ENCODE data around the gene MTF2. TPM values are rescaled to one million over a fixed set of nuclear protein-coding genes. Genes with fewer than 3 reads are reported as not detected.
A peak's percentile ranks its signal among the peaks of the same experiment; 100 is the strongest.

MTF2 gene
- polyA plus RNA-seq, 3 donors, result 16.0 to 56.3 (median 32.5) TPM

DNA sequence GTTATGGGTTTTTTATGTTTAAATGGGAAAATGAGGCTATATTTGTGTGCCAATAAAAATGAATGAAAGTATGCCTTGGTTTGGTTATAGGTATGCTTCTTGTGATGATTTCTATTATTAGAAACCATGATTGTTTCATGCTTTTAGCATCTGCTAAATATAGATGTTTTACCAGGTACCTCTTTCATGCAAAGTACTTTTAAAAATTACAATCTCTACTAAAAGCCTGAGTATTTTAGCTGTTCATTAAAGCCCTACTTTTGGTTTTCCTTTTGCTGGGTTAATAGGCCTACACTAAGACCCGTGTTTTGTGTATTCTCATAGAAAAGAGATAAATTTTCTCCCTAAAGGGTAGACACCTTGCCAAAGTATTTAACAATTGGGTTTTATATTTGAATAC is 32.0 kb downstream of the MTF2 start:
- Histone ChIP-seq H3K9ac (ENCODE audit: insufficient read depth, low read length, poor library complexity, severe bottlenecking) (no peak overlapping the region), H4K20me1 (ENCODE audit: insufficient read depth, low read length) (peaks cover 55% of the 10 kb centered on the region), H3K36me3 (replicated peaks in 1 of 2; ENCODE audit: control insufficient read depth in 1 of 2, insufficient read depth in 2 of 2, low read length in 2 of 2) (peaks cover 23 to 62% of the 10 kb centered on the region in 2 donors), H3K4me2 (replicated peaks; ENCODE audit: extremely low read depth, low read length, poor library complexity, severe bottlenecking) (no peak overlapping the region), H3K27me3 (ENCODE audit: control insufficient read depth in 2 of 2, insufficient read depth in 2 of 2, low read length in 2 of 2) (no peaks in the 10 kb centered on the region), H3K9me3 (replicated peaks in 1 of 2; ENCODE audit: control insufficient read depth in 1 of 2, insufficient read depth in 1 of 2, low read length in 2 of 2) (peaks cover 0 to 5% of the 10 kb centered on the region in 2 donors), H3K4me1 (ENCODE audit: control insufficient read depth in 1 of 2, insufficient read depth in 2 of 2, low read length in 2 of 2) (peaks cover 3 to 12% of the 10 kb centered on the region in 2 donors), H2AFZ (ENCODE audit: insufficient read depth, low read depth, low read length, poor library complexity, severe bottlenecking) (no peak overlapping the region), H3K27ac (ENCODE audit: low read depth in 1 of 2, low read length in 2 of 2) (peak overlapping the region in 1 of 2 donors; percentile 58), H3K4me3 (replicated peaks in 1 of 3; ENCODE audit: low read depth in 2 of 3, low read length in 3 of 3) (no peak overlapping the region), H3K79me2 (ENCODE audit: insufficient read depth, low read length) (peaks cover 79% of the 10 kb centered on the region)
- intact Hi-C loops (cut with micrococcal nuclease), result no loop called here
- peaks cover 0 to 13% (median 7%) of the 10 kb centered on the region in 7 donors for H3K9me3 Mint-ChIP-seq
- no peak overlapping the region for H3K4me3 Mint-ChIP-seq
- no peaks in the 10 kb centered on the region for H3K27me3 Mint-ChIP-seq (ENCODE audit: low read depth in 3 of 3)
- no peak for DNase-seq
- no CpG with 5 or more reads among the region's 1 CpG for WGBS (ENCODE audit: insufficient coverage)
- peak overlapping the region in 1 of 7 donors; percentile 86 for H3K27ac Mint-ChIP-seq
- peaks cover 15% of the 10 kb centered on the region for H3K4me1 Mint-ChIP-seq
- TF ChIP-seq, protein P1, sequence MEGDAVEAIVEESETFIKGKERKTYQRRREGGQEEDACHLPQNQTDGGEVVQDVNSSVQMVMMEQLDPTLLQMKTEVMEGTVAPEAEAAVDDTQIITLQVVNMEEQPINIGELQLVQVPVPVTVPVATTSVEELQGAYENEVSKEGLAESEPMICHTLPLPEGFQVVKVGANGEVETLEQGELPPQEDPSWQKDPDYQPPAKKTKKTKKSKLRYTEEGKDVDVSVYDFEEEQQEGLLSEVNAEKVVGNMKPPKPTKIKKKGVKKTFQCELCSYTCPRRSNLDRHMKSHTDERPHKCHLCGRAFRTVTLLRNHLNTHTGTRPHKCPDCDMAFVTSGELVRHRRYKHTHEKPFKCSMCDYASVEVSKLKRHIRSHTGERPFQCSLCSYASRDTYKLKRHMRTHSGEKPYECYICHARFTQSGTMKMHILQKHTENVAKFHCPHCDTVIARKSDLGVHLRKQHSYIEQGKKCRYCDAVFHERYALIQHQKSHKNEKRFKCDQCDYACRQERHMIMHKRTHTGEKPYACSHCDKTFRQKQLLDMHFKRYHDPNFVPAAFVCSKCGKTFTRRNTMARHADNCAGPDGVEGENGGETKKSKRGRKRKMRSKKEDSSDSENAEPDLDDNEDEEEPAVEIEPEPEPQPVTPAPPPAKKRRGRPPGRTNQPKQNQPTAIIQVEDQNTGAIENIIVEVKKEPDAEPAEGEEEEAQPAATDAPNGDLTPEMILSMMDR (IDR thresholded peaks at IDR 0.05), result no peak
- peaks cover 35 to 59% of the 10 kb centered on the region in 2 donors for H3K36me3 Mint-ChIP-seq

DNA sequence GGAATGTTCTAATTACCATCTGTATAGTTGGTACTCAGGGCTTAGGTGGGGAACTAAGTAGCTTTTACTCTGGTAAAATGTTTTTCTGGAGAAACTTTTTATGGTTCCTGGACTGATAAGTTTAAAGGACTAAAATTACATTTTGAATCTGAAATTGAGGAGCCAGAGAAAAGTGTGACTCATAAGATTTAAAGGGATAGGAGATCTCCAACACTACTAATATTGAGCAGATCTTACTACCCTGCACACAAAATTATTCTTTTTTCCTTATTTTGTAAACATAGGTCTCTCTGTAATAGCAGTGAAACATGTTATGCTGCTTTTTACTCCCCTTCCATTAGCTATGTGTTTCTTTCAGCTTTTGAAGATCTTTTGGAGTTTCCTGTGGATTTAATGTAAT is 32.5 kb downstream of the MTF2 start:
- Histone ChIP-seq H3K4me3 (replicated peaks in 1 of 3; ENCODE audit: low read depth in 2 of 3, low read length in 3 of 3) (no peak overlapping the region), H3K4me2 (replicated peaks; ENCODE audit: extremely low read depth, low read length, poor library complexity, severe bottlenecking) (peak overlapping the region; percentile 24), H3K79me2 (ENCODE audit: insufficient read depth, low read length) (peaks cover 74% of the 10 kb centered on the region), H2AFZ (ENCODE audit: insufficient read depth, low read depth, low read length, poor library complexity, severe bottlenecking) (peak overlapping the region; percentile 15), H3K27me3 (ENCODE audit: control insufficient read depth in 2 of 2, insufficient read depth in 2 of 2, low read length in 2 of 2) (no peaks in the 10 kb centered on the region), H3K9ac (ENCODE audit: insufficient read depth, low read length, poor library complexity, severe bottlenecking) (no peak overlapping the region), H3K27ac (ENCODE audit: low read depth in 1 of 2, low read length in 2 of 2) (peak overlapping the region in 1 of 2 donors; percentile 58), H4K20me1 (ENCODE audit: insufficient read depth, low read length) (peaks cover 55% of the 10 kb centered on the region), H3K9me3 (replicated peaks in 1 of 2; ENCODE audit: control insufficient read depth in 1 of 2, insufficient read depth in 1 of 2, low read length in 2 of 2) (peaks cover 0 to 5% of the 10 kb centered on the region in 2 donors), H3K4me1 (ENCODE audit: control insufficient read depth in 1 of 2, insufficient read depth in 2 of 2, low read length in 2 of 2) (peaks cover 3 to 12% of the 10 kb centered on the region in 2 donors), H3K36me3 (replicated peaks in 1 of 2; ENCODE audit: control insufficient read depth in 1 of 2, insufficient read depth in 2 of 2, low read length in 2 of 2) (peaks cover 28 to 62% of the 10 kb centered on the region in 2 donors)
- Mint-ChIP-seq H3K9me3 (peaks cover 0 to 8% (median 4%) of the 10 kb centered on the region in 7 donors), H3K27ac (peak overlapping the region in 5 of 7 donors; percentile 70 to 86 (median 73)), H3K36me3 (peaks cover 38 to 60% of the 10 kb centered on the region in 2 donors), H3K4me3 (no peak overlapping the region), H3K4me1 (peaks cover 15% of the 10 kb centered on the region), H3K27me3 (ENCODE audit: low read depth in 3 of 3) (no peaks in the 10 kb centered on the region)
- DNase-seq, result no peak
- TF ChIP-seq, protein P1 (IDR thresholded peaks at IDR 0.05), result no peak
- intact Hi-C loops (cut with micrococcal nuclease), result no loop called here
